ENCODE data around the gene RALGAPA1. TPM values are rescaled to one million over a fixed set of nuclear protein-coding genes. Genes with fewer than 3 reads are reported as not detected.
"Not testable (repeated sequence)": the region's sequence is repeated elsewhere in the genome, so short reads cannot be mapped to it uniquely, and the experiment has no call there.

The RALGAPA1 gene
- total and polyA plus RNA-seq, 3 experiments from 2014 or later: 28.2 to 37.9 (median 29.3) TPM

GRCh38 chr14:35735163-35735562, 73.9 kb downstream of the RALGAPA1 start:
- H3K9me3 ChIP-seq (ENCODE audit: low read length); DNase-seq; H3K9me3 Mint-ChIP-seq; H3K27me3 ChIP-seq (ENCODE audit: insufficient read depth, low read length, poor library complexity, severe bottlenecking); H3K36me3 ChIP-seq (ENCODE audit: insufficient read depth, low read length); H3K4me3 Mint-ChIP-seq; H3K27ac Mint-ChIP-seq; POLR2A ChIA-PET; H3K27ac ChIP-seq (ENCODE audit: low read depth, low read length); CTCF ChIA-PET; H3K4me1 ChIP-seq (ENCODE audit: insufficient read depth, low read length); H3K4me3 ChIP-seq (ENCODE audit: low read length); H3K27me3 Mint-ChIP-seq: not testable (repeated sequence)
- Mint-ChIP-seq H3K4me1 (peaks cover 6 to 40% (median 12%) of the 10 kb centered on the region in 3 donors), H3K36me3 (peaks cover 25 to 69% (median 35%) of the 10 kb centered on the region in 3 donors)

- H3K27ac Mint-ChIP-seq; H3K27ac ChIP-seq (ENCODE audit: low read depth, low read length); H3K27me3 Mint-ChIP-seq; DNase-seq; H3K9me3 ChIP-seq (ENCODE audit: low read length); H3K36me3 ChIP-seq (ENCODE audit: insufficient read depth, low read length); H3K27me3 ChIP-seq (ENCODE audit: insufficient read depth, low read length, poor library complexity, severe bottlenecking); H3K4me3 Mint-ChIP-seq; H3K4me1 ChIP-seq (ENCODE audit: insufficient read depth, low read length); POLR2A ChIA-PET; CTCF ChIA-PET; H3K9me3 Mint-ChIP-seq; H3K4me3 ChIP-seq (ENCODE audit: low read length): not testable (repeated sequence)
- Mint-ChIP-seq H3K4me1 (peaks cover 6 to 32% (median 12%) of the 10 kb centered on the region in 3 donors), H3K36me3 (peaks cover 31 to 70% (median 39%) of the 10 kb centered on the region in 3 donors)
These were observed 75.6 kb downstream of the RALGAPA1 start for GRCh38 chr14:35733510-35733909.

GRCh38 chr14:35730871-35731270, 78.2 kb downstream of the RALGAPA1 start:
- Histone ChIP-seq H3K27ac (ENCODE audit: low read depth, low read length) (no peak overlapping the region), H3K4me1 (ENCODE audit: insufficient read depth, low read length) (no peaks in the 10 kb centered on the region), H3K36me3 (ENCODE audit: insufficient read depth, low read length) (peaks cover 5% of the 10 kb centered on the region), H3K9me3 (ENCODE audit: low read length) (no peaks in the 10 kb centered on the region), H3K27me3 (ENCODE audit: insufficient read depth, low read length, poor library complexity, severe bottlenecking) (no peaks in the 10 kb centered on the region), H3K4me3 (ENCODE audit: low read length) (no peak overlapping the region)
- H3K9me3 Mint-ChIP-seq: no peaks in the 10 kb centered on the region
- CTCF ChIA-PET: no interaction called here
- H3K4me3 Mint-ChIP-seq: no peak overlapping the region
- no peaks in the 10 kb centered on the region for H3K27me3 Mint-ChIP-seq
- peak overlapping the region in 2 of 8 donors; percentile 11 to 52 for H3K27ac Mint-ChIP-seq
- DNase-seq: no peak
- H3K36me3 Mint-ChIP-seq: peaks cover 33 to 71% (median 40%) of the 10 kb centered on the region in 3 donors
- H3K4me1 Mint-ChIP-seq: peaks cover 6 to 32% (median 12%) of the 10 kb centered on the region in 3 donors
- POLR2A ChIA-PET: no interaction called here

- Histone ChIP-seq H3K9me3 (ENCODE audit: low read length) (no peaks in the 10 kb centered on the region), H3K36me3 (ENCODE audit: insufficient read depth, low read length) (peaks cover 5% of the 10 kb centered on the region), H3K27ac (ENCODE audit: low read depth, low read length) (no peak overlapping the region), H3K4me3 (ENCODE audit: low read length) (no peak overlapping the region), H3K4me1 (ENCODE audit: insufficient read depth, low read length) (no peaks in the 10 kb centered on the region), H3K27me3 (ENCODE audit: insufficient read depth, low read length, poor library complexity, severe bottlenecking) (no peaks in the 10 kb centered on the region)
- Mint-ChIP-seq H3K4me1 (peaks cover 0 to 22% (median 12%) of the 10 kb centered on the region in 3 donors), H3K27ac (peak overlapping the region in 1 of 8 donors; percentile 58), H3K27me3 (no peaks in the 10 kb centered on the region), H3K36me3 (peaks cover 23 to 69% (median 23%) of the 10 kb centered on the region in 3 donors), H3K9me3 (no peaks in the 10 kb centered on the region), H3K4me3 (no peak overlapping the region)
- DNase-seq: no peak
- POLR2A ChIA-PET: no interaction called here
- CTCF ChIA-PET: interaction anchor here (0.9 kb wide), 1 partner anchor 57 kb away, joined by 3 read pairs; no protein-coding TSS in a partner anchor
These were observed 81.3 kb downstream of the RALGAPA1 start for GRCh38 chr14:35727764-35728163.

GRCh38 chr14:35725930-35726329, 83.2 kb downstream of the RALGAPA1 start:
- H3K4me3 ChIP-seq (ENCODE audit: low read length): no peak overlapping the region
- peaks cover 20 to 68% (median 26%) of the 10 kb centered on the region in 3 donors for H3K36me3 Mint-ChIP-seq
- DNase-seq: no peak
- H3K9me3 Mint-ChIP-seq: no peaks in the 10 kb centered on the region
- ChIA-PET CTCF (no interaction called here), POLR2A (no interaction called here)
- no peaks in the 10 kb centered on the region for H3K27me3 Mint-ChIP-seq
- no peaks in the 10 kb centered on the region for H3K4me1 ChIP-seq (ENCODE audit: insufficient read depth, low read length)
- peaks cover 5% of the 10 kb centered on the region for H3K36me3 ChIP-seq (ENCODE audit: insufficient read depth, low read length)
- H3K27ac ChIP-seq (ENCODE audit: low read depth, low read length): no peak overlapping the region
- peaks cover 0 to 4% (median 4%) of the 10 kb centered on the region in 3 donors for H3K4me1 Mint-ChIP-seq
- no peaks in the 10 kb centered on the region for H3K9me3 ChIP-seq (ENCODE audit: low read length)
- no peaks in the 10 kb centered on the region for H3K27me3 ChIP-seq (ENCODE audit: insufficient read depth, low read length, poor library complexity, severe bottlenecking)
- H3K27ac Mint-ChIP-seq: no peak overlapping the region
- H3K4me3 Mint-ChIP-seq: no peak overlapping the region

- Mint-ChIP-seq H3K4me1 (no peaks in the 10 kb centered on the region), H3K36me3 (peaks cover 17 to 56% (median 22%) of the 10 kb centered on the region in 3 donors), H3K9me3 (no peaks in the 10 kb centered on the region), H3K27me3 (no peaks in the 10 kb centered on the region), H3K27ac (peak overlapping the region in 1 of 8 donors; percentile 33), H3K4me3 (no peak overlapping the region)
- Histone ChIP-seq H3K36me3 (ENCODE audit: insufficient read depth, low read length) (no peaks in the 10 kb centered on the region), H3K4me1 (ENCODE audit: insufficient read depth, low read length) (no peaks in the 10 kb centered on the region), H3K27ac (ENCODE audit: low read depth, low read length) (no peak overlapping the region), H3K27me3 (ENCODE audit: insufficient read depth, low read length, poor library complexity, severe bottlenecking) (no peaks in the 10 kb centered on the region), H3K4me3 (ENCODE audit: low read length) (no peak overlapping the region), H3K9me3 (ENCODE audit: low read length) (no peaks in the 10 kb centered on the region)
- POLR2A ChIA-PET: no interaction called here
- DNase-seq: no peak
- CTCF ChIA-PET: no interaction called here
These were observed 94.0 kb downstream of the RALGAPA1 start for GRCh38 chr14:35715079-35715478.

GRCh38 chr14:35712466-35712865, 96.6 kb downstream of the RALGAPA1 start:
- Mint-ChIP-seq H3K27ac (peak overlapping the region in 1 of 8 donors; percentile 58), H3K4me3 (no peak overlapping the region), H3K9me3 (no peaks in the 10 kb centered on the region), H3K36me3 (peaks cover 32 to 63% (median 33%) of the 10 kb centered on the region in 3 donors), H3K4me1 (peaks cover 0 to 4% (median 0%) of the 10 kb centered on the region in 3 donors), H3K27me3 (no peaks in the 10 kb centered on the region)
- CTCF ChIA-PET: interaction anchor here (0.7 kb wide), 1 partner anchor 1687 kb away, joined by 3 read pairs; no protein-coding TSS in a partner anchor
- Histone ChIP-seq H3K4me3 (ENCODE audit: low read length) (no peak overlapping the region), H3K27me3 (ENCODE audit: insufficient read depth, low read length, poor library complexity, severe bottlenecking) (no peaks in the 10 kb centered on the region), H3K9me3 (ENCODE audit: low read length) (no peaks in the 10 kb centered on the region), H3K36me3 (ENCODE audit: insufficient read depth, low read length) (no peaks in the 10 kb centered on the region), H3K27ac (ENCODE audit: low read depth, low read length) (no peak overlapping the region), H3K4me1 (ENCODE audit: insufficient read depth, low read length) (no peaks in the 10 kb centered on the region)
- no peak for DNase-seq
- POLR2A ChIA-PET: no interaction called here

- H3K27ac Mint-ChIP-seq: peak overlapping the region in 1 of 8 donors; percentile 26
- peaks cover 34 to 58% (median 40%) of the 10 kb centered on the region in 3 donors for H3K36me3 Mint-ChIP-seq
- peaks cover 0 to 8% (median 0%) of the 10 kb centered on the region in 3 donors for H3K4me1 Mint-ChIP-seq
- POLR2A ChIA-PET: no interaction called here
- H3K9me3 Mint-ChIP-seq: no peaks in the 10 kb centered on the region
- H3K27me3 ChIP-seq (ENCODE audit: insufficient read depth, low read length, poor library complexity, severe bottlenecking): no peaks in the 10 kb centered on the region
- no peak overlapping the region for H3K4me3 ChIP-seq (ENCODE audit: low read length)
- H3K4me3 Mint-ChIP-seq: no peak overlapping the region
- H3K9me3 ChIP-seq (ENCODE audit: low read length): no peaks in the 10 kb centered on the region
- DNase-seq: no peak
- H3K27me3 Mint-ChIP-seq: no peaks in the 10 kb centered on the region
- CTCF ChIA-PET: no interaction called here
- no peaks in the 10 kb centered on the region for H3K4me1 ChIP-seq (ENCODE audit: insufficient read depth, low read length)
- no peak overlapping the region for H3K27ac ChIP-seq (ENCODE audit: low read depth, low read length)
- H3K36me3 ChIP-seq (ENCODE audit: insufficient read depth, low read length): no peaks in the 10 kb centered on the region
These were observed 101.0 kb downstream of the RALGAPA1 start for GRCh38 chr14:35708062-35708461.
